Left kidney (tissue), 8 donors: ENCODE results near the gene SIPA1. TPM values are rescaled to one million over a fixed set of nuclear protein-coding genes. Genes with fewer than 3 reads are reported as not detected.

Experiments used
- DNase-seq: peaks from one replicate; pipeline ENCODE4 v3.0.0-alpha.2; 2013
- long read RNA-seq, 8 donors: transcript quantifications; one replicate each; lab custom pipeline, GENCODE V29; 2026
- polyA plus RNA-seq: library from polyadenylated mRNA; unstranded; fragments of 120-200 nt; gene quantifications from one replicate; pipeline ENCODE4 v1.2.1, GENCODE V29; 2013; ENCODE audit not compliant: insufficient read length

Gene SIPA1, protein sequence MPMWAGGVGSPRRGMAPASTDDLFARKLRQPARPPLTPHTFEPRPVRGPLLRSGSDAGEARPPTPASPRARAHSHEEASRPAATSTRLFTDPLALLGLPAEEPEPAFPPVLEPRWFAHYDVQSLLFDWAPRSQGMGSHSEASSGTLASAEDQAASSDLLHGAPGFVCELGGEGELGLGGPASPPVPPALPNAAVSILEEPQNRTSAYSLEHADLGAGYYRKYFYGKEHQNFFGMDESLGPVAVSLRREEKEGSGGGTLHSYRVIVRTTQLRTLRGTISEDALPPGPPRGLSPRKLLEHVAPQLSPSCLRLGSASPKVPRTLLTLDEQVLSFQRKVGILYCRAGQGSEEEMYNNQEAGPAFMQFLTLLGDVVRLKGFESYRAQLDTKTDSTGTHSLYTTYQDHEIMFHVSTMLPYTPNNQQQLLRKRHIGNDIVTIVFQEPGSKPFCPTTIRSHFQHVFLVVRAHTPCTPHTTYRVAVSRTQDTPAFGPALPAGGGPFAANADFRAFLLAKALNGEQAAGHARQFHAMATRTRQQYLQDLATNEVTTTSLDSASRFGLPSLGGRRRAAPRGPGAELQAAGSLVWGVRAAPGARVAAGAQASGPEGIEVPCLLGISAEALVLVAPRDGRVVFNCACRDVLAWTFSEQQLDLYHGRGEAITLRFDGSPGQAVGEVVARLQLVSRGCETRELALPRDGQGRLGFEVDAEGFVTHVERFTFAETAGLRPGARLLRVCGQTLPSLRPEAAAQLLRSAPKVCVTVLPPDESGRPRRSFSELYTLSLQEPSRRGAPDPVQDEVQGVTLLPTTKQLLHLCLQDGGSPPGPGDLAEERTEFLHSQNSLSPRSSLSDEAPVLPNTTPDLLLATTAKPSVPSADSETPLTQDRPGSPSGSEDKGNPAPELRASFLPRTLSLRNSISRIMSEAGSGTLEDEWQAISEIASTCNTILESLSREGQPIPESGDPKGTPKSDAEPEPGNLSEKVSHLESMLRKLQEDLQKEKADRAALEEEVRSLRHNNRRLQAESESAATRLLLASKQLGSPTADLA
- polyA plus RNA-seq = 22.4 TPM
- long read RNA-seq, donor 1, partial matches to known transcripts = 0 of 4 reads
- long read RNA-seq, donor 1, other reads (novel, unspliced or antisense) = 0 of 4 reads
- long read RNA-seq, donor 2, partial matches to known transcripts = 0 of 1 reads
- long read RNA-seq, donor 2, other reads (novel, unspliced or antisense) = 0 of 1 reads
- long read RNA-seq, donor 3, partial matches to known transcripts = 0 of 1 reads
- long read RNA-seq, donor 3, other reads (novel, unspliced or antisense) = 0 of 1 reads
- long read RNA-seq, donor 4 = 0 reads
- long read RNA-seq, donor 5, partial matches to known transcripts = 0 of 4 reads
- long read RNA-seq, donor 5, other reads (novel, unspliced or antisense) = 0 of 4 reads
- long read RNA-seq, donor 6, partial matches to known transcripts = 0 of 2 reads
- long read RNA-seq, donor 6, other reads (novel, unspliced or antisense) = 0 of 2 reads
- long read RNA-seq, donor 7, transcript SIPA1-209 (16 exons, 3,521 nt) = major isoform, 5 of 5 reads
- long read RNA-seq, donor 7, partial matches to known transcripts = 0 of 5 reads
- long read RNA-seq, donor 7, other reads (novel, unspliced or antisense) = 0 of 5 reads
- long read RNA-seq, donor 8, partial matches to known transcripts = 0 of 1 reads
- long read RNA-seq, donor 8, other reads (novel, unspliced or antisense) = 0 of 1 reads

DNA sequence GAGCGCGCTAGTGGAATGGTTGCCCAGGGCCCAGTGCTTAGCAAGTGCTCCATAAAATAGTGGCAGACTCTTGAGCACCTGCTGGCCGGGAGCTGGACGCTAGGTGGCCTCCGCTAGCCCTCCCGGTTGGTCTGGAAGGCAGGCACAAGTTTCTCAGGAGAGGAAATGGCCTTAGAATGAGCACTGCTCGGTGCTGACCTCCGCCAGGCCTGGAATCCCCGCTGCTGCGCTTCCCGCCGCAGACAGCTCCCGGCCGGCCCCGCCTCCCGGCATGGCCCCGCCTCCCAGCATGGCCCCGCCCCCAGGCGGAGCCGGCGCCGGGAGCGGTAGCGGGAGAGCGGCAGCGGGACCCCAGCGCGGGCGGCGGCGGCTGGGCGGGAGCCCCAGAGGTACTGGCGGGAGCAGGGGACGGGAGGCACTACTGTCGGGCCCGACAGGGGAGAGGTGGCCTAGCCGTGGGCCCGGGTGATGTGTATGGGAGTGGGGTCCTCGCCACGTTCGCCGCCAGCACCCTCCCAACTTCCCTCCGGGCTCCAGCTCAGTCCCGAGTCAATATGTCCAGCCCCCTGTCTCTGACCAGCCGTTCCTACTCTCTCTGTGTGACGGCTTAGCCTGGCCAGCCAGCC, at the start of gene SIPA1:
Gene SIPA1, plus strand, starts transcription at position 308 of the 626 bp plus-strand sequence. CDS start 2,821 bp downstream, outside the sequence.
- DNase-seq = no peak

DNA sequence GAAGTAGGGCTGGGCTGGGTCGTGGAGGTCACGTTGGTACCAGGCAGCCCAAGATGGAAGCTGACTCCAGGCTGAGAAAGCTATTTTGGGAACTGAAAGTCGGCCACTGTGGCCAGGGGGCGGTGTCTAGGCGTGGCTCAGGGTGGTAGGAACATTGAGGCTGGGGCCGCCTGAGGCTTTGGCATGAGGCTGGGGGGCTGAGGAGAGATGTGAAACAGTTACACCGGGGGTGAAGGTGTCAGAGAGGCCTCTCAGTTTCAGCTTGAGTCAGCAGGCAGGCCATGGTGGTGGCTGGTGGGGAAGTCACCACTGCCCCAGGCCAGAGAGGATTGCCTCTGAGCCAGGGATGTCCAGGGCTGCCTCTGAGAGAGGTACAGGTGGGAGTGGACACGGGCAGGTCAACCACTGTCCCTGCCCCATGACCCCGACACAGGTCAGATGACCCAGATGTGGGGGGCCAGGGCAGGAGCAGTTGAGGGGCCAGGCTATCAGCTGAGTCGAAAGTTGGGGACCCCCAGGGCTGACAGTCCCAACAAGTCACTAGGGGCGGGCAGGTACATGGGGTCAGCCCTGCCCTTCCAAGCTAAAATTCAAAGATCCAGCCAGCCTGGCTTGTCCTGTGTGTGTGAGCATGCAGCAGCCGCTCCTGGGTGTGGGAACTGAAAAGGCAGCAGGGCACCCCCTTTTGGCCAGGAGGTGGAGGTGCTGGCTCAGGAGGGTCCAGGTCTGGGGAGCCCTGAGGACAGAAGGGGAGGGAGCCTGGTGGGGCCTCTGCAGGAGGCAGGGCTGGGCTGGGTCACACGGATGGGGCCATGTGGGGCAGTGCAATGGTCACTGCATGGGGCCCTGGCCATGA, 49.5 kb upstream of the SIPA1 start:
- DNase-seq = no peak

DNA sequence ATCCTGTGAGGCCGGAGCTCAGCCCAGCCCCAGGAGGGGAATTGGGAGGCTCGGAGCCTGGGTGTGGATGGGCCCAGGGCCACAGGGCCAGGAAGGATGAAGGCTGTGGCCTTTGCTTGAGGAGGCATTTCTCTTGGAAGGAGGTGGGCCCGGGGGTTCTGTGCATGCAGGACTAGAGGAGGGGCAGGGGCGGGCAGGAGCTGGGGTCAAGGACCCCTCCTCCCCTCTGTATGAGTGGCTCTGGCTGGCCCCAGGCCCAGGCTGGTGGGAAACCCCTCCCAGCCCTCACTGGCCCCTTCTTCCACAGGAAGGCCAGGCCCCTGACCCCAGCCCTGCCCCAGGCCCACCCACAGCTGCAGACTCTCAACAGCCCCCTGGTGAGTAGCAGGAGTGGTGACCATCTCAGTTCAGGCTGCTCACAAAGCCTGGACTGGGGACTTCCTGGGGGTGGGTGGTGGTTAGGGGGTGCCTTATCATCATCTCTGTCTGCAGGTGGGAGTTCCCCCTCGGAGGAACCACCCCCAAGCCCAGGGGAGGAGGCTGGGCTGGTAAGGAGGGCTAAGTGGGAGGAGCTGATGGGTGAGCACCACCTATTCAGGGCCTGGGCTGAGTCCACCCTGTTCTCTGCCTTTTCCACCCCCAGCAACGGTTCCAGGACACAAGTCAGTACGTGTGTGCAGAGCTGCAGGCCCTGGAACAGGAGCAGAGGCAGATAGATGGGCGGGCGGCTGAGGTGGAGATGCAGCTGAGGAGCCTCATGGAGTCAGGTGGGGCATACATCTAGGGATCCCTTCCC, 48.3 kb upstream of the SIPA1 start:
- no peak for DNase-seq

DNA sequence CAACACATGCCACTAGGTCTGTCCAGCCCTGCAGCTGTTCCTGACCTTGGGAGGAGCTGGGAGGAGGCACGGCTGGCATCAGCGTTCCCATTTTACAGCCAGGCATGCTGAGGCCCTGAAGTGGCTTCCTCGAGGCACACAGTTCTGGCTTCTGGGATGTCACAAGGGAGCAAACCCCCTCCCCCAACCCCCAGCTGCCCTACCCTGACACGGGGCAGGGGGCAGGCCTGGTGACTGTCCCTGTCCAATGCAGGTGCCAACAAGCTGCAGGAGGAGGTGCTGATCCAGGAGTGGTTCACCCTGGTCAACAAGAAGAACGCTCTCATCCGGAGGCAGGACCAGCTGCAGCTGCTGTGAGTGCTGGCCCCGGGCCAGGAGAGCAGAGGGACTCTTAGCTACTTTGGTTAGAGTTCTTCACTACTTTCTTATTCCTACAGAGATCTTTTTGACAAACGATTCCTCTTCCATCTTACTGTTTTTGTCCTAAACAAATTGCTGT, 47.6 kb upstream of the SIPA1 start:
- DNase-seq = no peak

DNA sequence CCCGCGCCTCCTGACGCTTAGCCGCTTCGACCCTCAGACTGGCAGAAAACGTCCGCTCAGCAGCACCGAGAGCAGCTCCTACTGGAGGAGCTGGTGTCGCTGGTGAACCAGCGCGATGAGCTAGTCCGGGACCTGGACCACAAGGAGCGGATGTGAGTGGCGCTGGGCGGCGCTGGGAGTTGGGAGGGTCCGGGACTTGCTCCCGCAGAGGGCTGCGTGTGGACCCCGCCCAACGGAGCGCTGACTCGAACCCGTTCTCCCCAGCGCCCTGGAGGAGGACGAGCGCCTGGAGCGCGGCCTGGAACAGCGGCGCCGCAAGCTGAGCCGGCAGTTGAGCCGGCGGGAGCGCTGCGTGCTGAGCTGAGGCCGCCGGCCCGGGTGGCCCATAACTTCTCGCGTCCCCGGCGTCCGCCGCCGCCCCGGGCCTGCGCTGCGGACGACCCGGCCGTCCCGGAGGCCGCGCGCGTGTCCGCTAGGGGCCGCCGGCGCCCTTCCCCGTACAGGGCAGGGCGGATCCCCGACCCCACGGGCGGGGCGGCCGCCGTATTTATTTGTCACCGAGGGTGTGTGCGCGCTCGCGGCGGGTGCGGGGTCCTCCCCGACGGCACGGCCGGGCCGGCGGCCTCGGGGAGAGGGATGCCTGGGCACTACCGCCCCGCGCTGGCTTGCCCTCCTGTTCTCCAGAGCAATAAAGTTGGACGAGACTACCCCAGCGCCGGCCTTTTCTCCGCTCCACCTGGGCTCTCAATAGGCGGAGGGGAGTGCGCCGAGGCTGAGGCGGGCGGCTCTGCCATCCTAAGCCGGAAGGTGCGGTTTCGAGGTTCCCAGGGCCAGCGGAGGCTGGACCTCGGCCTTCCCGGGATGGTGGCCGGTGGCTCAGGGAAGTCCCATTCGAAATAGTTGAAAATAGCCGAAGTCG, 45.7 kb upstream of the SIPA1 start:
- no peak for DNase-seq

DNA sequence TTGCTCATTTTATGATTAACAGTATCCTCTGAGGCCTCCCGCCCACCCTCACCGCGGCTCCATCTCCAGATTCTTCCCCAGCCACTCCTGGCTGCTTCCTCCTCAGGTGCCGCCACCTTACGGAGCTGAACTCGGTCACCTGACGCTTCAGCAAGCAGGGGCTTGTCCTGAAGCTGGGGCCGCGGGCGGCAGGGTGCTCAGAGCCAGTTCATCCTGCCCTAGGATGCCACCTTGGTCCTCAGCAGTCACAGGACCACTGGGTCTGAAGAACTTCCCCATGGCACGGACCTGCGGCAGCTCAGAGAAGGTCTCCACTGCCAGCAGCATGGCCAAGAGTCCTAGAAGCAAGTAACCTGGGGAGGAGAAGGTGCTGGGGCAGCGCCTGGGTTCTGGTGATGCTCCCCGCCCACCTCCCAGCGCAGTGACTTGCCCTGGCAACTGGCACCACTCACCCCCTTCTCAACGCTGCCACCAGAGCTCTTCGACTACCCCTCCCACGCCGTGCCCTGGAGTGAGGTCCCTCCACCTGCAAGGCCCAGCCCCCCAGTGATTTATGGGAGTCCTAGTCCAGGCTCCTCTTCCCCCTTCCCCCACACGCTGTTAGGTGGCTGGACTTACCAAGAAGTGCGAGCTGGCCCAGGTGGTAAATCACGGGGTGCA, 44.9 kb upstream of the SIPA1 start:
- DNase-seq = no peak

DNA sequence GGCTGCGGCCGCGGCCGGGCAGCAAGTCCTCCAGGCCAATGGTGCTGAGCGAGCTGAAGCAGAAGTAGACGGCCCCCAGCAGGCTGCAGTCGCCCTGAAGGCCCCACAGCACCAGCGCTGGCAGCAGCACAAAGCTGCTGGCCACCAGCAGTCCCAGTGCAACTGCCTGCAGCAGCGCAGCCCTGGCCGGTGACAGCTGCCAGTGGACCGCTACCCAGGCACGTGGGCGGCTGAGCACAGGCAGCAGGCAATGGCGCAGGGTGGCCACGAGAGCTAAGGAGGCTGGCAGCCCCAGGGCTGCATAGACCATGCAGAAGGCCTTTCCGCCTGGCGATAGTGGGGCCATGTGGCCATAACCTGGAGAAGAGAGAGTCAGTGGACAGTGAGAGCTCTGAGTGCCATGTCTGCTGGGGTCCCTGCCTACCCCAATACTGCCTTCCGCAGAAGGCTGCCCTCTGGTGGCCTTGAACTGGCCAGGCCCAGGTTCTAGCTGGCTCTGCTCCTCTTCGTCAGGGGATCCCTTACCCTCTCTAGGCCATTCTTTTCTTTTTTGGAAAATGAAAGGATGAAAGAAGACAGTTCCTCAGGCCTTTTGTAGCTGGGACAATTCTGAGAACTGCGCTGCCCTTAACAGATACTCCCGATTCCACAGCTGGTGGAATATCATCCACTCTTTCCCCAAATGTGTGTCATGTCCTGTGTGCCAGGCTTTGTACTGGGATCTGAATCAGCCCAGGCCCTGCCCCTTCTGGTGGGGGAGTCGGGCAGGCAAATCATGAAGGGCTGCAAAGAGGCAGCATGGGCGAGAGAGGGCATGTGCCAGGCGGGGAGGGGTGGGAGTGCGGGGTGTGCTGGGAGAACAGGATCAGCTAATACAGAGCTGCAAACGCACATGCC, 44.1 kb upstream of the SIPA1 start:
- DNase-seq = no peak

DNA sequence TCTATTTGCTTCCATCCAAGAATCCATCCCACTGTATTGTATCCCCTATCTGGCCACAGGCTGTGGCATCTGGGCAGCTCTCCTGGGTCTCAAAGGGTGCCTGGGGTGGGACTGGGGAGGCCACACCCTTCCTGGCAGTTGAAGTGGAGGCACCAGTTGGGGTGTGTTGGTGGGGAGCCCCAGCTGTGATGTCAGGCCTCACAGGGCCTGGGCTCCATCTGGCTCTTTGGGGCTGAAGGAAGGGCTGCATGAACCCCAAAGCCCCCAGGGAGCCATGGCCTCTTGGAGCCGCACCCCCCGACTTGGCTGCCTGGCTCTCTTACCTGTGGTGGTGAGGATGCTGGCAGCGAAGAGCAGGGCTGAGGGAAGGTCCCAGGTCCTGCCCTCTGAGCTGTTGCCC, 42.8 kb upstream of the SIPA1 start:
- no peak for DNase-seq

DNA sequence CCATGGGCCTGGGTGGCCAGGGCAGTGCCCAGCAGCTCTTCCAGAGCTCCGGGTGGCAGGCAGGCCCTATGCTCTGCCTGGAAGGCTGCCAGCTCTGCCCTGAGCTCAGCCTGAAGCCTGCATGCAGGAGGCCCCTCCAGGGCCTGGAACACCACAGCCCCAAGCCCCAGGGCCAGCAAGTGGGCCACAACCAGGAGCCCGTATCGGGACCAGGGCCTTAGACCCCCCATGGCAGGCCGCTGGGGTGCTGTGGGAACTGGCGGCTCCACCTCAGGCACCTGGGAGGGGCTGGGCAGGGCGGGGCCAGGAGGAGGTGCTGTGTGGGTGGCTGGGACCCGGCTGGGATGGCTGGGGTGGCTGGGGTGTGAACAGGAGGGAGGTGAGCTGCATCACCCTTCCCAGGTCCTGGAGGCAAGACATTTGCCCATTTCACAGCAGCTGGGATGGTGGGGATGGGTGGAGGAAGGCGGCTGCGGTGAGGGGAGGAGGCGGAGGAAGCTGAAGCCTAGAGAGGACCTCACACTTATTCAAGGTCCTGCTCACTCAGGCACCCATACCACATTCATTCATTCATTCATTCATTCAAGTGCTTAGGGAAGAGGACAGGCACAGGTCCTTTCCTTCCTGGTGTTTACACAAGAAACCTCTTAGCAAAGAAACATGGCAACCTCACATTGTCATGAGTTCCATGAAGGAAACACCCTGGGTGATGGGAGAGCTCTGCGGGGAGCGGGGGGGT, 42.2 kb upstream of the SIPA1 start, which contains the start of gene KCNK7:
Gene KCNK7, minus strand, starts transcription at position 258 of the 739 bp plus-strand sequence. Its CDS starts 28 bp downstream, at position 230.
- DNase-seq = no peak

DNA sequence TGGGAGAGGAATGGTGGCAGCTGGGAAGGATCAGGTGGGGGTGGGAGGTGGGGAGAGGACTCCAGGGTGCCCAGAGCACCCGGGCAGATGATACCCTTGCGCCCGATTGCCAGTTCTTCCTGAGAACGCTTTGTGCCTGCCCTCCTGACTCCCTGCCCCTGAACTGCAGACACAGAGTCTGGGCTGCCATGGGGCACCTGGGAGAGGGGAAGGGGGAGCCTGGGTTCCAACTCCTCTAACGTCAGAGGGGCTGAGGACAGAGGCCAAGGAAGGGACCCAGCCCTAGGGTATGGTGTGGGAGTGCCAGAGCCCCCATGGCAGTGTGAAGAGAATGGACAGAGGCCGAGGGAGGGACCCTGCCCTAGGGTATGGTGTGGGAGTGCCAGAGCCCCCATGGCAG, 41.4 kb upstream of the SIPA1 start:
- DNase-seq = no peak

DNA sequence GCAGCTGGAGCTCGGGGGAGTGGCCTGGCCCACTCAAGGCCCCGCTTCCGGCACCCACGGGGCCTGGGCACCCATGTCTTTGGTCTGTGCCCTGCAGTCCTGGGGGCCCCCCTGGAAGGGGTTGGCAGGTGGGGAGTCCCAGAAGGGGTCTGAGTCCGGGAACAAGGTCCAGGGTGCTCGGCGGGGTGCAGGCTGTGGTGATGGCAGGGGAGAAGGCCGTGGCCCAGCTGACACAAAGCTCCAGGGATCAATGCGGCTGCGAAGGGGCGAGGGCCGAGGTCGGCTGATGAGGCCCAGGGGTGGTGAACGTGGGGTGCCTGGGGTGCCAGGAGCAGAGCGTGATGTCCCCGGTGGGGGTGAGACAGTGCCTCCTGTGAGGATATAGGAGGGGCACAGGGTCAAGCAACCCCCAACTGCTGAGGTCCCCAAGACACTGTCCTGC, 39.6 kb upstream of the SIPA1 start:
- no peak for DNase-seq

DNA sequence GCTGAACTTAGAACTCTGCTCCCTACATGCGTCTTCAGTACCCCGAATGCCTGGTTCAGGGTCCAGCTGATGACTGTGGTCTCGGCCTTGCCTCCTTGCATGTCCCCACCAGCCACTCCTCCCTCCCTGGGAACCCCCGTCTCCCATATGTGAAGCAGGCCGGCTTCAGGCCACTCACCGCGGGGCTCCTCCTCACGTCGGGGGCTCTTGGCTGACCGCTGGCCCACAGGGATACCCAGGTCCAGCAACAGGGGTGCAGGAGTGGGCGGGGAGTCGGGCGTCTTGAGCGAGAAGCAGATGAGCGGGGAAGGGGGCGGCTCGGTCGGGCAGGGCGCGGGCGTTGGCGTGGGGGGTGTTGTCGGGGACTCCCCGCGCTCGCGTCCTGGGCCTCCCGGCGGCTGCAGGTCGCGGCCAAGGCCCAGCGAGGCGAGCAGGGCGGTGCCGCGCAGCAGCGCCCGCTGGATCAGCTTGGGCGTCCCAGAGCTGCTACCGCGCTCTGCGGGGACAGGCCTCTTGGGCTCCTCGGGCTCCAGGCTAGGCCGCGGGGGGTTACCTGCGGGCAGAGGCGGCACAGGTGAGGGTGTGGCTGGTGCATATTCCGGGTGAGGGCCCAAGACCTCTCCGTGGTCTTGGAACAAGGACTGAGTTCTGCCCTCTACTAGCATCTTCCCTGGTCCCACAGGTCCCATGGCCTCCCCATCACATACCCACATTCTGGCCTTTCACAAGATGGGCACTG, 38.5 kb upstream of the SIPA1 start:
- DNase-seq = no peak

DNA sequence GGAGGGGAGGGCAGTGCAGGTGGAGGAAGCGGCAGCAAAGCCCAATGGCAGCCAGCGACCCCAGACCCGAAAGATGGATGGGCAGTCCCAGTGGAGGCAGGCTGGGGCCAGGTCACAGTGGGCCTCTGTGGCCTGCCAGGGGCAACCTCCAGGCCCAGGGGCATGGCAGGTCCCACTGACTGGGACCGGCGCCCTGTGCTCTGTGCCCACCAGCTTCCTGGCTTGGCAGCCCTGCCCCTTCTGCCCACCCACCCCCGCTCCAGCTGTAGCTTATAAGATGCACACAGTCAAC, 38.0 kb upstream of the SIPA1 start:
- no peak for DNase-seq

DNA sequence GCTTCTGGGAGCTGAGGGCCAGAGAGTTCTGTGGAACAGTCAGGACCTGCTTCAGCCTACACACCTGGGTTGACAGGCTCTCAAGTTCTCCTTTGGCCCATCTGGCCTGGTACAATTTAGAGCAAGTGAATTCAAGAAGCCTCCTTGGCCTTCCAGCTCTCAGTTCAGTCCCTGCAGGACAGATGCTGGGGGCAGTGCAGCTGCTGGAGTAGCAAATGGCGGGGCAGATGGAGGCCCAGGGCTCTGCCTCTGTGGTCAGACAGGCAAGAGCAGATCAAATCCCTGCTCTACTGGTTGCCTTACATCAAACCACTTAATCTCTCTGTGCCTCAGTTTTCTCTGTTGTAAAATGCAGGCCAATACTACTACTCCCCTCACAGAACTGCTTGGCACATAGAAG, 33.6 kb upstream of the SIPA1 start:
- no peak for DNase-seq
